Activated CD8-positive, alpha-beta memory T cell treated with anti-CD3 and anti-CD28 coated beads for 36 hours (primary cell): Measurements from ENCODE around the gene COX4I2. TPM values are rescaled to one million over a fixed set of nuclear protein-coding genes. Genes with fewer than 3 reads are reported as not detected.

Source experiments
- total RNA-seq, 2 experiments: library from RNA; stranded (reverse); gene quantifications; one replicate each; pipeline ENCODE4 v1.2.3, GENCODE V29; 2021

The COX4I2 gene
- total RNA-seq, 2 experiments from 2014 or later, result not detected

Other genes starting within 250 kb of the COX4I2 start
- not detected for gene DEFB119, start 247.3 kb upstream of the COX4I2 start, total RNA-seq
- gene DEFB121, start 231.7 kb upstream of the COX4I2 start, total RNA-seq, result not detected
- not detected for gene DEFB123, start 197.3 kb upstream of the COX4I2 start, total RNA-seq
- not detected for gene DEFB124, start 162.8 kb upstream of the COX4I2 start, total RNA-seq
- not detected for gene REM1, start 162.6 kb upstream of the COX4I2 start, total RNA-seq
- gene HM13, start 123.5 kb upstream of the COX4I2 start, total RNA-seq, result 100 to 1,000 TPM; 163 to 168 TPM
- gene ID1, start 32.6 kb upstream of the COX4I2 start, total RNA-seq, result under 1 TPM; 0.44 to 0.71 TPM
- 100 to 1,000 TPM; 263 to 265 TPM for gene BCL2L1, start 85.0 kb downstream of the COX4I2 start, total RNA-seq
- 10 to 100 TPM; 78.5 to 79.1 TPM for gene TPX2, start 101.4 kb downstream of the COX4I2 start, total RNA-seq
- under 1 TPM; 0.19 to 0.25 TPM for gene MYLK2, start 181.4 kb downstream of the COX4I2 start, total RNA-seq
- not detected for gene FOXS1, start 207.7 kb downstream of the COX4I2 start, total RNA-seq
- not detected for gene DUSP15, start 232.6 kb downstream of the COX4I2 start, total RNA-seq
- not detected for gene TTLL9, start 232.7 kb downstream of the COX4I2 start, total RNA-seq